Measurements from ENCODE around the gene NT5DC3. TPM values are rescaled to one million over a fixed set of nuclear protein-coding genes. Genes with fewer than 3 reads are reported as not detected.

The NT5DC3 gene
- total and polyA plus RNA-seq, 2 of the 13 experiments (the other 11 are each of a cell fraction or from before 2014, with no cell fraction given) = 3.2 to 6.6 TPM

GRCh38 chr12:103877934-103878510, 37.0 kb upstream of the NT5DC3 start (continued):
- TF ChIP-seq ZNF704 (CRISPR knock-in tag; IDR thresholded peaks at IDR 0.05; ENCODE audit: borderline replicate concordance) (no peak), TSC22D2 (CRISPR knock-in tag; IDR thresholded peaks at IDR 0.05; ENCODE audit: borderline replicate concordance) (0 out of 2 replicates have a peak, but pooled peaks have one; percentile 45), PHF8 (CRISPR knock-in tag; IDR thresholded peaks at IDR 0.05) (no peak)

- DNase-seq (ENCODE audit: low spot score) (no peak), ATAC-seq (no peak), FAIRE-seq (no peak)
- ChIA-PET CTCF (ENCODE audit: low intra/inter-chr PET ratio, low total read pairs) (interaction anchor here (1.3 kb wide), 1 partner anchor 232 kb away, joined by 3 read pairs; no protein-coding TSS in a partner anchor), POLR2A (no interaction called here)
- H3K79me2 ChIP-seq (ENCODE audit: insufficient read depth, low read length) = no peaks in the 10 kb centered on the region
- WGBS (ENCODE audit: low lambda C conversion rate) = 0% methylated on average over 1 of the region's 1 CpG
- peaks cover 38% of the 10 kb centered on the region for H3K4me1 ChIP-seq (ENCODE audit: insufficient read depth, low read length)
- TF ChIP-seq MED13 (CRISPR knock-in tag; IDR thresholded peaks at IDR 0.05) (no peak), RELA (CRISPR knock-in tag; IDR thresholded peaks at IDR 0.05) (no peak), POGK (CRISPR knock-in tag; conservative IDR thresholded peaks at IDR 0.05) (no peak), GABPB1 (CRISPR knock-in tag; IDR thresholded peaks at IDR 0.05) (no peak), ZNF530 (CRISPR knock-in tag; IDR thresholded peaks at IDR 0.05; ENCODE audit: low read depth) (no peak), MED1 (CRISPR knock-in tag; IDR thresholded peaks at IDR 0.05) (no peak), TERF1 (CRISPR knock-in tag; IDR thresholded peaks at IDR 0.05) (no peak), ELF1 (CRISPR knock-in tag; IDR thresholded peaks at IDR 0.05) (no peak), HMG20A (CRISPR knock-in tag; IDR thresholded peaks at IDR 0.05; ENCODE audit: borderline replicate concordance) (no peak), KDM3A (CRISPR knock-in tag; IDR thresholded peaks at IDR 0.05; ENCODE audit: low read depth) (no peak), BRD4 (CRISPR knock-in tag; IDR thresholded peaks at IDR 0.05) (no peak), SSRP1 (CRISPR knock-in tag; IDR thresholded peaks at IDR 0.05) (no peak), NAIF1 (CRISPR knock-in tag; IDR thresholded peaks at IDR 0.05; ENCODE audit: borderline replicate concordance) (no peak), ZNF704 (CRISPR knock-in tag; IDR thresholded peaks at IDR 0.05; ENCODE audit: borderline replicate concordance) (no peak)
- BruUV-seq (replicated peaks) = no TSS peak
- no peak overlapping the region for H3K4me2 ChIP-seq (ENCODE audit: low read depth, low read length)
- no peaks in the 10 kb centered on the region for H3K36me3 ChIP-seq (replicated peaks in 1 of 2; ENCODE audit: control insufficient read depth in 1 of 2, insufficient read depth in 2 of 2, low read length in 2 of 2)
- in situ Hi-C loops (cut with HindIII; ENCODE audit: extremely low pct_ligation_motif_present, low pct_unique_long_range_greater_than_20kb) = no loop called here
- no peak overlapping the region for H3K27ac ChIP-seq (ENCODE audit: extremely low read length, insufficient read depth, low read length)
- no peak overlapping the region for H2AFZ ChIP-seq (ENCODE audit: low read length)
- no peak overlapping the region for H3K9ac ChIP-seq (ENCODE audit: insufficient read depth, low read depth, low read length)
- H3K9me3 ChIP-seq (ENCODE audit: low read length) = no peaks in the 10 kb centered on the region
- H3K4me3 ChIP-seq (replicated peaks in 1 of 3; ENCODE audit: insufficient read depth in 1 of 3, low read depth in 2 of 3, low read length in 3 of 3) = no peak overlapping the region
- no peaks in the 10 kb centered on the region for H4K20me1 ChIP-seq (ENCODE audit: insufficient read depth, low read length)
- peaks cover 0 to 10% of the 10 kb centered on the region in 2 experiments; a peak in 1 of 5 replicates for H3K27me3 ChIP-seq (ENCODE audit: control insufficient read depth in 1 of 2, insufficient read depth in 2 of 2, low read length in 2 of 2)
- intact Hi-C loops (cut with micrococcal nuclease; ENCODE audit: unreplicated experiment) = no loop called here
These were observed 36.3 kb upstream of the NT5DC3 start for GRCh38 chr12:103877288-103877687.

Measured in HepG2 (cell line).